GM12891 (cell line): ENCODE data around the gene SPATA21.

Experiments
- POLR2A ChIP-seq: IDR thresholded peaks from 2 replicates; pipeline ENCODE4 v1.6.1; 2011; ENCODE audit warnings: low read depth, low read length, control low read depth
- TAF1 ChIP-seq: IDR thresholded peaks from 2 replicates; pipeline ENCODE4 v1.6.1; 2011; ENCODE audit warnings: low read depth, low read length, control low read depth

DNA sequence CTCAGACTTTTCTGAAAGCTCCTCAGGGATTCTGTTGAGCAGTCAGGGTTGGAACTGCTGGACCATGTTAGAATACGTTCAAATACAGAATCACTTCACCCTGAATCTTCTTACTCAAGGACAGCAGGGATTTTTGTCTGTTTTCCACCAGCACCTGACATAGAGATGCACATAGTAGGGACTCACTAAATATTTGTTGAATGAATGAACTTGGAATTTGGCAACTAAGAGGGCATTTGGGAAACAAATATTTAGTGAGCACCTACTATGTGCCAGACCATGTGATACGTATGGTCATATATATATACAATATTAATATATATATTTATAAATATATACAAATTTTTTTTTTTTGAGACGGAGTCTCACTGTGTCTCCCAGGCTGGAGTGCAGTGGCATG is 80.4 kb downstream of the SPATA21 start:
- TF ChIP-seq POLR2A (no peak), TAF1 (no peak)
